ENCODE results near the gene IER3.
A peak's percentile ranks its signal among the peaks of the same experiment; 100 is the strongest.

Gene IER3

GRCh38 chr6:30740540-30740870, 3.8 kb downstream of the IER3 start:
- TF ChIP-seq CTCF (IDR thresholded peaks at IDR 0.05) = no peak

DNA sequence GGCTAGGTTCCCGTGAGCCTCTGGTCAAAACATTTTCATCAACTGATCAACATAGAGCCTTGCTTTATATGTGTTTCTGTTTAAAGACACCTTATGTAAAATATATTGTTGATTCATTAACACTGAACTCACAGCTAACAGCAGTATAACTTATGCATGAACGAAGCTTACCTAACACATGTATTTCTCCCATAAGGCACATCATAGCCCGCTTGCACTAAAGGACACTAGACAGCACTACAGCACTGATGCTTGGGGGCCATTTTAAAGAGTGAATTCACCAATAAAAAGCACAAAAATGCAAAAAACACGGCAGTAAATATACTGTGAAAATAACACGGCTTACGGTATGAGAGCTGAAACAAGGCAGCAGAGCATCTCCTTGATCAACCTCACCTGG, 5.8 kb downstream of the IER3 start:
- TF ChIP-seq CTCF (IDR thresholded peaks at IDR 0.05) = no peak

DNA sequence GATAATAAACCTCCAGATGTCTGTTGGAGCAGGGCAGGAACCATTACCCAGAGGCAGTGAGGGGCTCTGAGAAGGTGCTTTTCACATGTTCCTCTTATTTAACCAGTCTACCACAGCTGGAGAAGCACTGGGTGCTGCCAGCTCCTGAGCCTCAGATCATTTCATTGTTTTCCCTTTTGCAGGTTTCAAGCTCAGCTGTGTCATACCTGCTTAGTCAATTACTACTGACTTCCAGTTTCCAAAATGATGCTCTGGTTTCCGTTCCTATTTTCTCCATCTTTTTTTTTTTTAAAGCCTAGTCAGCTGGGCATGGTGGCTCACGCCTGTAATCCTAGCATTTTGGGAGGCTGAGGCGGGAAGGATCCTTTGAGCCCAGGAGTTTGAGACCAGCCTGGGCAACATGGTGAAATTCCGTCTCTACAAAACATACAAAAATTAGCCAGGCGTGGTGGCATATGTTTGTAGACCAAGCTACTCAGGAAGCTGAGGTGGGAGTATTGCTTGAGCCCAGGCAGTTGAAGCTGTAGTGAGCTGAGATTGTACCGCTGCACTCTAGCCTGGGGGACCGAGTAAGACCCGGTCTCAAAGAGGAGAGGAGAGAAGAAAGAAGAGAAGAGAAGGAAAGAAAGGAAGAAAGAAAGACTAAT, 8.6 kb downstream of the IER3 start:
- TF ChIP-seq CTCF (IDR thresholded peaks at IDR 0.05) = no peak

- TF ChIP-seq CTCF (IDR thresholded peaks at IDR 0.05) = no peak
Observed at GRCh38 chr6:30732237-30732943, 12.0 kb downstream of the IER3 start.

GRCh38 chr6:30730601-30731435, 13.5 kb downstream of the IER3 start:
- TF ChIP-seq CTCF (IDR thresholded peaks at IDR 0.05) = peak; percentile 80

DNA sequence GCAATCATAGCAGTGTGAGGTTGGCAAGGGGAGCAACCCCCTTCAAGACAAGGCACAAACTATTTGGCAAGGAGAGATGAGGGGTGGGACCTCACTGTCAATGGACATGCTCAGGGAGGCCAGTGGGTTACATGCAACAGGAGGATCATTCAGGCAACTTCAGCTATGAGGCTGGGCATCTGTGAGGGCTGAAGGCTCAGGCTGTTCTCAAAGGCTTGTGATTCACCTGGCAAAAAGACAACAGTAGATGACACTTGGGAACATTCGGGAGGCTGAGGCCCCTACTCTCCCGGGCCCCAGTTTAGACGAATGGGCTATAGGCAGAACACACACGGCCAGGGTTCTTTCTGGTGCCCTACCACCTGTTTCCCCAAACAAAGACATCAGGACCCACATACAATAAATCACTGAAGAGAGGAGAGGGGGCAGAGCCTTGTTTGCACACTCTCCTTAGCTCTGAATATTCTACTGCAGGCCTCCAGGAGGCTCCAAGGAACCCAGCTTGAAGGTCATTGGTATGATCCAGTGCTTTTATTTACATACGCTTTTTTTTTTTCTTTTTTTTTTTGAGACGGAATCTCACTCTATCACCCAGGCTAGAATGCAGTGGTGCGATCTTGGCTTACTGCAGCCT, 16.3 kb downstream of the IER3 start:
- no peak for TF ChIP-seq CTCF (IDR thresholded peaks at IDR 0.05)
